Measurements from ENCODE around the gene MINDY4.

The MINDY4 gene

GRCh38 chr7:30934732-30935568 is 163.7 kb downstream of the MINDY4 start:
- DNase-seq, result no peak

GRCh38 chr7:30935569-30935877 is 164.3 kb downstream of the MINDY4 start:
- no peak for DNase-seq

- DNase-seq, result no peak
These were observed 165.5 kb downstream of the MINDY4 start for GRCh38 chr7:30936650-30937245.

GRCh38 chr7:30937416-30937815 is 166.2 kb downstream of the MINDY4 start:
- DNase-seq, result no peak

GRCh38 chr7:30938435-30939316 is 167.5 kb downstream of the MINDY4 start:
- peak; percentile 93 to 96 for DNase-seq

GRCh38 chr7:30941582-30942323 is 170.5 kb downstream of the MINDY4 start:
- DNase-seq, result no peak
